Spleen (tissue), 11 donors: ENCODE results near the gene TMCC3. TPM values are rescaled to one million over a fixed set of nuclear protein-coding genes. Genes with fewer than 3 reads are reported as not detected.

Experiments used
- DNase-seq: peaks from one replicate; pipeline ENCODE4 v3.0.0-alpha.2; 2020
- H3K27ac ChIP-seq, 8 donors: fragments of 200-600 bp; sonication (generic) in 7 of 8; 1 replicate in 4 of 8; 2 replicates in 4 of 8; pipeline versions ENCODE4 v1.5.0 to v1.8.0; 2016 to 2021; ENCODE audit warnings: inconsistent platforms in 4 of 8, mild to moderate bottlenecking in 4 of 8, moderate library complexity in 1 of 8
- H3K27me3 ChIP-seq, 7 donors: fragments of 200-600 bp; sonication (generic) in 6 of 7; replicated peaks in 1 of 7; 1 replicate in 4 of 7; 2 replicates in 3 of 7; pipeline versions ENCODE4 v1.5.0 to v1.8.0; 2016 to 2021; ENCODE audit warnings: inconsistent platforms in 3 of 7, mild to moderate bottlenecking in 1 of 7
- H3K36me3 ChIP-seq, 6 donors: fragments of 200-600 bp; sonication (generic) in 5 of 6; 1 replicate in 4 of 6; 2 replicates in 2 of 6; pipeline versions ENCODE4 v1.5.0 to v1.8.0; 2016 to 2021; ENCODE audit warnings: inconsistent platforms in 2 of 6
- H3K4me1 ChIP-seq, 6 donors: fragments of 200-600 bp; sonication (generic) in 5 of 6; 1 replicate in 3 of 6; 2 replicates in 3 of 6; pipeline versions ENCODE4 v1.5.0 to v1.8.0; 2016 to 2021; ENCODE audit warnings: inconsistent platforms in 3 of 6
- H3K4me3 ChIP-seq, 8 donors: fragments of 200-600 bp; sonication (generic) in 7 of 8; 1 replicate in 4 of 8; 2 replicates in 4 of 8; pipeline versions ENCODE4 v1.5.0 to v1.8.0; 2016 to 2021; ENCODE audit warnings: inconsistent platforms in 4 of 8, mild to moderate bottlenecking in 4 of 8, moderate library complexity in 2 of 8
- H3K9me3 ChIP-seq, 8 donors: fragments of 200-600 bp; sonication (generic) in 7 of 8; 1 replicate in 4 of 8; 2 replicates in 4 of 8; pipeline versions ENCODE4 v1.5.0 to v1.8.0; 2016 to 2021; ENCODE audit warnings: inconsistent platforms in 4 of 8
- POLR2A ChIP-seq, 3 donors: fragments of 450-650 bp; IDR thresholded peaks; one replicate each; pipeline ENCODE4 v1.5.1; 2017; ENCODE audit warnings: antibody characterized with exemption in 3 of 3, mild to moderate bottlenecking in 1 of 3
- POLR2AphosphoS5 ChIP-seq, 3 donors: sonication (generic); formaldehyde crosslinking; IDR thresholded peaks; one replicate each; pipeline ENCODE4 v1.5.1; 2017; ENCODE audit warnings: antibody characterized with exemption in 3 of 3
- WGBS, 5 donors: extraction: QIAGEN DNeasy Blood & Tissue Kit in 3 of 5; methylation state at CpG; one replicate each; pipeline versions ENCODE4 v1.1.5 to v1.1.7; 2013 to 2018; 5-methylcytosine and 5-hydroxymethylcytosine counted together
- intact Hi-C: fragments of 100-400 bp; cut with DNase I; formaldehyde crosslinking; loops from one replicate; pipeline ENCODE4 v1.15.0; 2023; ENCODE audit warnings: low total_unique reads
- polyA plus RNA-seq, 3 donors: library from polyadenylated mRNA; stranded (reverse); fragments of 200-250 nt; gene quantifications; one replicate each; pipeline ENCODE4 v1.2.1, GENCODE V29; 2013
- total RNA-seq, 7 donors: library from RNA; depleted of rRNA in 3 of 7; stranded (reverse); fragments of >200 nt in 3 of 7; fragmentation: NEBNext Ultra II Directional in 4 of 7; extraction: Animal tissue kit (Norgen Biotek cat#: 25700) in 4 of 7; gene quantifications; one replicate each; pipeline versions ENCODE4 v1.1.0 to v1.2.1, GENCODE V29; 2016 to 2021
- TF ChIP-seq, protein P1 (sequence below), 11 experiments: fragments of 200-600 bp in 7 of 11; fragments of 450-650 bp in 4 of 11; sonication (generic) in 4 of 11; IDR thresholded peaks in 8 of 11; conservative IDR thresholded peaks in 3 of 11; 1 replicate in 7 of 11; 2 replicates in 4 of 11; pipeline versions ENCODE4 v1.4.0 to v1.8.0; 2016 to 2021; ENCODE audit warnings: antibody characterized with exemption in 11 of 11, inconsistent platforms in 4 of 11, mild to moderate bottlenecking in 1 of 11
- donor health status: healthy with polysubstance abuse.
- donor health status: DM: no; HTN: no; CAD: no; lungs with moderate emphysema.
- donor health status: DM: no; HTN: no; CAD: no.
- donor health status: Bipolar disorder and iron deficiency.
- donor health status: healthy.
- donor health status: DM: no; HTN: no; CAD: no.
- donor health status: DM: yes; HTN: yes; CAD: no.

The TMCC3 gene
- total and polyA plus RNA-seq, 10 donors: 2.9 to 41.3 (median 27.7) TPM

GRCh38 chr12:94534774-94535509 lies 115.4 kb downstream of the TMCC3 start:
- Histone ChIP-seq H3K4me3 (no peak overlapping the region), H3K36me3 (no peaks in the 10 kb centered on the region), H3K27ac (no peak overlapping the region), H3K4me1 (peaks cover 0 to 9% (median 0%) of the 10 kb centered on the region in 6 donors), H3K9me3 (no peaks in the 10 kb centered on the region), H3K27me3 (no peaks in the 10 kb centered on the region)
- TF ChIP-seq POLR2A (IDR thresholded peaks at IDR 0.05) (no peak), POLR2AphosphoS5 (IDR thresholded peaks at IDR 0.05) (no peak)
- TF ChIP-seq, protein P1, sequence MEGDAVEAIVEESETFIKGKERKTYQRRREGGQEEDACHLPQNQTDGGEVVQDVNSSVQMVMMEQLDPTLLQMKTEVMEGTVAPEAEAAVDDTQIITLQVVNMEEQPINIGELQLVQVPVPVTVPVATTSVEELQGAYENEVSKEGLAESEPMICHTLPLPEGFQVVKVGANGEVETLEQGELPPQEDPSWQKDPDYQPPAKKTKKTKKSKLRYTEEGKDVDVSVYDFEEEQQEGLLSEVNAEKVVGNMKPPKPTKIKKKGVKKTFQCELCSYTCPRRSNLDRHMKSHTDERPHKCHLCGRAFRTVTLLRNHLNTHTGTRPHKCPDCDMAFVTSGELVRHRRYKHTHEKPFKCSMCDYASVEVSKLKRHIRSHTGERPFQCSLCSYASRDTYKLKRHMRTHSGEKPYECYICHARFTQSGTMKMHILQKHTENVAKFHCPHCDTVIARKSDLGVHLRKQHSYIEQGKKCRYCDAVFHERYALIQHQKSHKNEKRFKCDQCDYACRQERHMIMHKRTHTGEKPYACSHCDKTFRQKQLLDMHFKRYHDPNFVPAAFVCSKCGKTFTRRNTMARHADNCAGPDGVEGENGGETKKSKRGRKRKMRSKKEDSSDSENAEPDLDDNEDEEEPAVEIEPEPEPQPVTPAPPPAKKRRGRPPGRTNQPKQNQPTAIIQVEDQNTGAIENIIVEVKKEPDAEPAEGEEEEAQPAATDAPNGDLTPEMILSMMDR (IDR thresholded peaks at IDR 0.05 in 8 of 11, conservative IDR thresholded peaks at IDR 0.05 in 3 of 11): no peak
- no peak for DNase-seq
- WGBS, 5 donors: 87 to 95% (median 93%) methylated on average over 14 of the region's 14 CpGs
- intact Hi-C loops: no loop called here

- no peak overlapping the region for H3K4me3 ChIP-seq
- no peaks in the 10 kb centered on the region for H3K9me3 ChIP-seq
- WGBS, 5 donors: 88 to 93% (median 89%) methylated on average over 6 of the region's 6 CpGs
- intact Hi-C loops: no loop called here
- TF ChIP-seq POLR2A (IDR thresholded peaks at IDR 0.05) (no peak), POLR2AphosphoS5 (IDR thresholded peaks at IDR 0.05) (no peak)
- TF ChIP-seq, protein P1 (IDR thresholded peaks at IDR 0.05 in 8 of 11, conservative IDR thresholded peaks at IDR 0.05 in 3 of 11): no peak
- H3K27me3 ChIP-seq: no peaks in the 10 kb centered on the region
- no peak for DNase-seq
- H3K36me3 ChIP-seq: no peaks in the 10 kb centered on the region
- peaks cover 0 to 9% (median 0%) of the 10 kb centered on the region in 6 donors for H3K4me1 ChIP-seq
- no peak overlapping the region for H3K27ac ChIP-seq
These were observed 116.1 kb downstream of the TMCC3 start for GRCh38 chr12:94534278-94534677.

GRCh38 chr12:94532490-94533422 lies 117.6 kb downstream of the TMCC3 start:
- intact Hi-C loops: loop anchor here (2.0 kb wide), 1 partner anchor 398 kb away; no protein-coding TSS in a partner anchor
- H3K4me3 ChIP-seq: no peak overlapping the region
- peaks cover 0 to 9% (median 0%) of the 10 kb centered on the region in 6 donors for H3K4me1 ChIP-seq
- no peaks in the 10 kb centered on the region for H3K9me3 ChIP-seq
- no peak overlapping the region for H3K27ac ChIP-seq
- TF ChIP-seq, protein P1 (IDR thresholded peaks at IDR 0.05 in 8 of 11, conservative IDR thresholded peaks at IDR 0.05 in 3 of 11): peak; percentile 65 to 85 (median 78)
- TF ChIP-seq POLR2A (IDR thresholded peaks at IDR 0.05): no peak
- no peaks in the 10 kb centered on the region for H3K36me3 ChIP-seq
- no peaks in the 10 kb centered on the region for H3K27me3 ChIP-seq
- DNase-seq: peak; percentile 88
- WGBS, 5 donors: 33 to 40% (median 36%) methylated on average over 16 of the region's 16 CpGs
